Endometrium (tissue), 2 donors: Measurements from ENCODE around the gene BLCAP.

Experiments used
- FAIRE-seq: peaks from 2 replicates; lab custom pipeline; 2012; peaks lifted over from hg19 to GRCh38; lab: Jason Lieb, UNC
- donor health status: control.
- donor health status: control.

Gene BLCAP

GRCh38 chr20:37529214-37529967, 1.7 kb upstream of the BLCAP start:
- no peak for FAIRE-seq

GRCh38 chr20:37528446-37529213, 954 bp upstream of the BLCAP start:
- FAIRE-seq, result no peak

GRCh38 chr20:37526839-37527637, 638 bp downstream of the BLCAP start:
- no peak for FAIRE-seq

- FAIRE-seq, result no peak
Measured at GRCh38 chr20:37526238-37526838, 1.3 kb downstream of the BLCAP start.

- FAIRE-seq, result no peak
Measured at GRCh38 chr20:37525810-37526209, 1.9 kb downstream of the BLCAP start.

GRCh38 chr20:37524859-37525708, 2.6 kb downstream of the BLCAP start:
- FAIRE-seq, result no peak

GRCh38 chr20:37523911-37524700, 3.6 kb downstream of the BLCAP start:
- FAIRE-seq, result no peak

- FAIRE-seq, result no peak
Measured at GRCh38 chr20:37523012-37523391, 4.7 kb downstream of the BLCAP start.

- no peak for FAIRE-seq
Measured at GRCh38 chr20:37522260-37523011, 5.2 kb downstream of the BLCAP start.

- FAIRE-seq, result no peak
Measured at GRCh38 chr20:37521061-37521771, 6.5 kb downstream of the BLCAP start, which contains the start of gene NNAT. NNAT (plus strand) TSS chr20:37521250; CDS start chr20:37521332, 82 bp downstream.

GRCh38 chr20:37520419-37520955, 7.2 kb downstream of the BLCAP start:
- no peak for FAIRE-seq

- no peak for FAIRE-seq
Measured at GRCh38 chr20:37519508-37520418, 7.9 kb downstream of the BLCAP start.

GRCh38 chr20:37518606-37519507, 8.8 kb downstream of the BLCAP start:
- no peak for FAIRE-seq

- no peak for FAIRE-seq
Measured at GRCh38 chr20:37518059-37518458, 9.6 kb downstream of the BLCAP start.

GRCh38 chr20:37516811-37517750, 10.6 kb downstream of the BLCAP start:
- no peak for FAIRE-seq
